GM23248 (cell line): Measurements from ENCODE around the gene GLB1L2.

Experiments
- EZH2 ChIP-seq: fragments of 200-600 bp; sonication (generic); IDR thresholded peaks from 2 replicates; pipeline ENCODE4 v1.6.1; 2018; ENCODE audit warnings: antibody characterized with exemption, mild to moderate bottlenecking; ENCODE audit not compliant: insufficient read depth, poor library complexity, severe bottlenecking
- EZH2phosphoT487 ChIP-seq: fragments of 200-600 bp; sonication (generic); IDR thresholded peaks from 2 replicates; pipeline ENCODE4 v1.6.1; 2018; ENCODE audit warnings: antibody characterized with exemption, moderate library complexity, mild to moderate bottlenecking, low read depth; ENCODE audit not compliant: insufficient read depth

DNA sequence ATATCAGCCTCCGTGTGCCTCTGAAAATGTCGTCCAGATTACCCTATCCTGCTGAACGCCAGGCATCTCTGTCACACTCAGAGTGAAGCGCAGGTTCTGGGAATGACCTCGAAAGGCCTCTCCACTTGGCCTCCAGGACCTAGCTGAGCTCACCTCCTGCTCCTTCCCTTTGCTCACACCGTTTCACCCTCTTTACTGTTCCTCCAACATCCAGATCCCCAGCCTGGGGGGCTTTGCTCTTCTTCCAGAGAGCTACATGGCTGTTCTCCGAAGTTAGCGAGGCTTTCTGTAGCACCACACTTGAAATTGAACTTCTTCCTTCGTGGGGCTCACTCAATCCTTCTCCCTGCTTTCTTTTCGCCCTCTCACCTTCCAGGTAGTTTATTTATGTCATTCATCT is 27.9 kb downstream of the GLB1L2 start:
- TF ChIP-seq EZH2 = no peak
- TF ChIP-seq EZH2phosphoT487 = no peak
